Epithelial cell of esophagus (primary cell): ENCODE measurements around the gene CEP89.
A peak's percentile ranks its signal among the peaks of the same experiment; 100 is the strongest.

Experiments used
- DNase-seq: peaks from one replicate; pipeline ENCODE4 v3.0.0; 2010; ENCODE audit warnings: low read depth
- H3K4me3 ChIP-seq: 2 replicates; pipeline ENCODE4 v1.5.1; 2011; ENCODE audit warnings: mild to moderate bottlenecking, low read length, control low read depth
- TF ChIP-seq, protein P1 (sequence below): IDR thresholded peaks from 2 replicates; pipeline ENCODE4 v1.5.1; 2011; ENCODE audit warnings: low read depth, mild to moderate bottlenecking, low read length, control low read depth, inconsistent platforms; ENCODE audit not compliant: insufficient read depth; ENCODE audit errors: missing control alignments

CEP89 gene

DNA sequence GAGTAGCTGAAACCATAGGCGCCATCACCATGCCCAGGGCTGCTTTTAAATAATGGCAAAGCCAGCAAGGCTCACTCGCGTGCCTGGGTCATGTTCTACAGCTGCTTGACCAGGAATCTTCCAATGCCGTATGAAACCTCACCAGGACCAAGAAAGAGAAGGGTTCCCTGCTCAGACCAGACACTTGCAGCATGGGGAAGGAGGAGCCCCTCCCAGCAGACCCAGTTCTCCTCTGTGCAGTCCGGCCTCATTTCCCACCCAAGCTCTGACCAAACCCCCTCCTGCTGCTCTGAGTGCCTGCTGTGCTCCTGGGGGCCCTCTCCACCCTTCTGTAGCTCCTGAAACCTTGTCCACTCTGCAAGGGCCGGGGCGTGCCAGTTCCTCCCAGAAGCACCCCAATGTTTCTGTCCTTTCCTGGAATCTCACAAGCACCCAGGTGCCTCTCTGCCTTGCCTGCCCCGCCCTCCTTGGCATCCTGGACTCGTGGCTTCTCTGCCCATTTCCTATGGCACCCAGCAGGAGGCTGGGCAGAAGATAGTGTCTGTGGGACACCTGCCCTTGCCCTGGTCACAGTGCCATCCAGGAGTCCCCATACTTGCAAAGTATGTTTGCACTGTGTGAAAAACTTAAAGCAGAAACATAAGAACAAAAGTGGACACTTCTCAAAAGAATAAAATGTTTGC is 95.4 kb downstream of the CEP89 start:
- no peak for DNase-seq
- no peak overlapping the region for H3K4me3 ChIP-seq
- TF ChIP-seq, protein P1, sequence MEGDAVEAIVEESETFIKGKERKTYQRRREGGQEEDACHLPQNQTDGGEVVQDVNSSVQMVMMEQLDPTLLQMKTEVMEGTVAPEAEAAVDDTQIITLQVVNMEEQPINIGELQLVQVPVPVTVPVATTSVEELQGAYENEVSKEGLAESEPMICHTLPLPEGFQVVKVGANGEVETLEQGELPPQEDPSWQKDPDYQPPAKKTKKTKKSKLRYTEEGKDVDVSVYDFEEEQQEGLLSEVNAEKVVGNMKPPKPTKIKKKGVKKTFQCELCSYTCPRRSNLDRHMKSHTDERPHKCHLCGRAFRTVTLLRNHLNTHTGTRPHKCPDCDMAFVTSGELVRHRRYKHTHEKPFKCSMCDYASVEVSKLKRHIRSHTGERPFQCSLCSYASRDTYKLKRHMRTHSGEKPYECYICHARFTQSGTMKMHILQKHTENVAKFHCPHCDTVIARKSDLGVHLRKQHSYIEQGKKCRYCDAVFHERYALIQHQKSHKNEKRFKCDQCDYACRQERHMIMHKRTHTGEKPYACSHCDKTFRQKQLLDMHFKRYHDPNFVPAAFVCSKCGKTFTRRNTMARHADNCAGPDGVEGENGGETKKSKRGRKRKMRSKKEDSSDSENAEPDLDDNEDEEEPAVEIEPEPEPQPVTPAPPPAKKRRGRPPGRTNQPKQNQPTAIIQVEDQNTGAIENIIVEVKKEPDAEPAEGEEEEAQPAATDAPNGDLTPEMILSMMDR: no peak

DNA sequence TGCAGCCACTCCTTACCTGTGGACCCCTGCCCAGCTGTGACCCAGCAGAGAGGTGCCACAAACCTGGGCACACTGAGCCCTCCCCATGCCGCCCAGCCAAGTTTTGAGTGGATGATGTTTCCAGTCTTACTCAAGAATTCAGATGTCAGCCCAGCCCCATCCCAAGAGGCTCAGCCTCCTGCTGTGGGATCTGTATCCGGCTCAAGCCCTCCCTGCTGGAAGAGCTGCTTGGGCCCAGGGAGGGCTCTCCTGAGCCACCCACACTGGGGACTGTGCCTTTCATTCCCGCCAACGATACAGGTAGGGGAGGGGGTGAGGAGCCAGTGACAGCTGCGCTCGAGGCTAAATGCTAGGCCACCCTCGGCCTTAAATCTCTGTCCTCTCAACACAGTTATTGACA is 96.3 kb downstream of the CEP89 start:
- TF ChIP-seq, protein P1: no peak
- H3K4me3 ChIP-seq: no peak overlapping the region
- no peak for DNase-seq

DNA sequence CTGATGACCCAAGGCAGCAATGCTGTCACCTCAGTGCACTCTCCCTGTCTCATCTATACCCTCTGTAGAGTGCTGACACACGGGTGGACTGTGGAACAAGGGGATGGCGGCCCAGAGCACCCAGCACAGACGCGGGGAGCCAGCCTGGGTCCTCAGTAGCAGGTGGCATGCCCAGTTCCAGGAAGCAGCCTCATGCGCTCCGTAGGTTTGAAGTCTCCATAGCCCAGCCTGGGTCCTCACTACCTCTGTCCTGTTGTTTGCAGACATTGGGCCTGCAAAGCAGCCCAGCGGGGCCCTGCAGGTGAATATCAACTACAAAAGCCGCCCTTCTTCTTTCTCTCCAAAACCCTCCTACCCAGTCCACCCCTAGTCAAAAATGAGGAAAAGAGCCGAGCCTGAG is 97.2 kb downstream of the CEP89 start:
- no peak for DNase-seq
- TF ChIP-seq, protein P1: no peak
- no peak overlapping the region for H3K4me3 ChIP-seq

DNA sequence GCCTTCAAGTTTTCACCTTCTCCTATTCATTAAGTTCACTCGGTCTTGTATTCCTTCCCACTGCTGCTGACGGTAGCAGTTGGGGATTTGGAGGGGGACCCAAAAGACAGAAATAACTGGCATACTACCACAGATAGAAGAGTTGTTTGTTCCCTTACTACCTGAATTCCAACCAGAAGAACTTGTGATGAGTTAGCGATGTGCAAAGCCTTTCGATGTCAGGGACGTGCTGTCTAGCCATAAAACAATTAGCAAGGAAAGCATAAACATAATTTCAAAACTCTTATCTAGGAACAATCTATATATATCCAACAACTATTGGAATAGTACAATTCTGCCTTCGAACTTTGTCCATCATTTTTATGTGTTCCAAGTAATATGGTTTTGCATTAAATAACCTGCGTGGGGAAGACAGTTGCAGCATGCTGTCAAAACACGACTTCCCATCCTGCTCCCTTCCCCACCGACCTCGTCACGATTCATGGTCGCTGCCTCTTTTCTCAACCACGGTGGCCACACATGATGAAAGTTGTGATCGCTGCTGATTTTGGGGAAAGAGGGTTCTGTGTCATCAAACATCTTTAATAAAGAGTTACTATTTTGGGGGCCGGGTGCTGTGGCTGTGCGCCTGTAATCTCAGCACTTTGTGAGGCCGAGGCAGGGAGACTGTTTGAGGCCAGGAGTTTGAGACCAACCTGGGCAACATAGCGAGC is 98.4 kb downstream of the CEP89 start:
- no peak for DNase-seq
- H3K4me3 ChIP-seq: no peak overlapping the region
- TF ChIP-seq, protein P1: no peak

DNA sequence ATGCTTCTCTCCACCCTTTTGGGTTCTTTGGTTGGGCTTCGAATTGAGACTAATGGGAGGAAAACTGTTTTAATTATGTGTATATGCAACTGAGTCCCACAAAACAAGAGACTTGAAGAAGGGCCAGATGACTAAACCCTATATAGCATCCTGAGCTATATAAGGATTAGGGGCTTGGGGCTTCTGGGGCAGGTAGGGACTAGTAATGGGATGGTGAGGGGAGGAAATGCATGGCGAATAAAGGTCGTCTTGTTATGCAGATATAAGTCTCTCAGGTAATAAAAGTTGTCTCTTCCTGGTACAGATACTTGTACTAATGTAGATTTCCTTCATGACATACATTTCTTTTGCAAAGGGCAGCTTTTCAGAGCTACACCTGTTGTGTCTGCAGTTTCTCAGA is 99.4 kb downstream of the CEP89 start:
- no peak for DNase-seq
- TF ChIP-seq, protein P1: no peak
- no peak overlapping the region for H3K4me3 ChIP-seq

DNA sequence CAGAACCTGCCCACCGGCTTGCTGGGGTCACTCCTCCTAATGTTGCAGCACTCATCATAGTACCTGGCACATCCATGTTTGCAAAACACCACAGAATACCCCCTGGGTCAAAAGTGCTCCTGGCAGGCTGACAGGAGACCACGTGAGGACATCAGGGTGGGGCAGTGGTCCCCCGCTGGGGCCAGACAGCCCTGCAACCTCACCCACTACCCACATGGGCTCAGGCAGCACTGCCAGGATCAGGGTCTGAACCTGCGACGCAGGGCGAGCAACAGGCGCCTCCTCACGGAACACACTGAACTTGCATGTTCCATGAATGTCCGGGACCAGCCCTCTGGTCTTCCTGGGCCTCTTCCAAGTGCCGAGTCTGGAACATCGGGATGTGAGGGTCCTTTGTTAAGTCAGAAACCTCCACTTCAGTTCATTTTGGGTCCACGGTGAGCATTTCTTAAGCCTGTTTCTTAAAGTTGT is 100.7 kb downstream of the CEP89 start:
- TF ChIP-seq, protein P1: no peak
- H3K4me3 ChIP-seq: no peak overlapping the region
- DNase-seq: peak; percentile 15
